Prostate gland (tissue), 2 donors: ENCODE data around the gene CD209. TPM values are rescaled to one million over a fixed set of nuclear protein-coding genes. Genes with fewer than 3 reads are reported as not detected.

Experiments
- DNase-seq: peaks from one replicate; pipeline ENCODE4 v3.0.0-alpha.2; 2019; ENCODE audit warnings: low spot score
- H3K27ac ChIP-seq, 2 donors: fragments of 200-600 bp; sonication (generic); 2 replicates each; pipeline ENCODE4 v1.5.1; 2017 to 2019
- H3K27me3 ChIP-seq: fragments of 200-600 bp; sonication (generic); replicated peaks from 2 replicates; pipeline ENCODE4 v1.5.1; 2019; ENCODE audit not compliant: insufficient read depth
- H3K36me3 ChIP-seq, 2 donors: fragments of 200-600 bp; sonication (generic); 1 replicate in 1 of 2; 2 replicates in 1 of 2; pipeline versions ENCODE4 v1.5.1 to v1.8.1; 2017 to 2019
- H3K4me1 ChIP-seq: fragments of 200-600 bp; sonication (generic); replicated peaks from 2 replicates; pipeline ENCODE4 v1.5.1; 2019
- H3K4me3 ChIP-seq, 2 donors: fragments of 200-600 bp; sonication (generic); 2 replicates each; pipeline ENCODE4 v1.5.1; 2017 to 2019
- H3K9me3 ChIP-seq: fragments of 200-600 bp; sonication (generic); 2 replicates; pipeline ENCODE4 v1.5.1; 2017
- CTCF ChIP-seq, 4 experiments: fragments of 200-600 bp in 2 of 4; fragments of 450-650 bp in 2 of 4; sonication (generic) in 2 of 4; IDR thresholded peaks; 1 replicate in 3 of 4; 2 replicates in 1 of 4; pipeline ENCODE4 v1.5.1; 2016 to 2019; ENCODE audit warnings: antibody characterized with exemption in 4 of 4, mild to moderate bottlenecking in 2 of 4, moderate library complexity in 2 of 4
- POLR2A ChIP-seq: fragments of 450-650 bp; IDR thresholded peaks from one replicate; pipeline ENCODE4 v1.6.1; 2016; ENCODE audit warnings: antibody characterized with exemption, mild to moderate bottlenecking
- POLR2AphosphoS5 ChIP-seq: sonication (generic); formaldehyde crosslinking; IDR thresholded peaks from one replicate; pipeline ENCODE4 v1.6.1; 2017; ENCODE audit warnings: antibody characterized with exemption
- WGBS: methylation state at CpG from one replicate; pipeline ENCODE4 v1.1.5; 2018; 5-methylcytosine and 5-hydroxymethylcytosine counted together
- intact Hi-C: fragments of 100-400 bp; cut with DNase I; formaldehyde crosslinking; loops from one replicate; pipeline ENCODE4 v1.14.2; 2022
- total RNA-seq, 2 donors: library from RNA; depleted of rRNA; stranded (reverse); fragments of >200 nt; gene quantifications; one replicate each; pipeline ENCODE4 v1.1.0, GENCODE V29; 2016

CD209 gene
- total RNA-seq, 2 donors from 2014 or later = 0.97 to 1.2 TPM

GRCh38 chr19:7762719-7763293 lies 15.5 kb upstream of the CD209 start, which contains the start of gene CLEC4M:
Gene CLEC4M (plus strand): TSS chr19:7763243. CDS start chr19:7763267, 24 bp downstream.
- 81% methylated on average over 8 of the region's 8 CpGs for WGBS
- Histone ChIP-seq H3K9me3 (no peaks in the 10 kb centered on the region), H3K4me1 (no peaks in the 10 kb centered on the region), H3K4me3 (no peak within 1 kb of the TSS), H3K27ac (no peak within 1 kb of the TSS), H3K36me3 (no peaks in the 10 kb centered on the region), H3K27me3 (no peaks in the 10 kb centered on the region)
- no peak for DNase-seq
- TF ChIP-seq CTCF (IDR thresholded peaks at IDR 0.05) (no peak), POLR2A (no peak), POLR2AphosphoS5 (no peak)
- intact Hi-C loops = no loop called here

- 93% methylated on average over 1 of the region's 1 CpG for WGBS
- Histone ChIP-seq H3K27me3 (no peaks in the 10 kb centered on the region), H3K9me3 (no peaks in the 10 kb centered on the region), H3K4me1 (no peaks in the 10 kb centered on the region), H3K27ac (no peak overlapping the region), H3K4me3 (no peak overlapping the region), H3K36me3 (no peaks in the 10 kb centered on the region)
- DNase-seq = no peak
- intact Hi-C loops = no loop called here
- TF ChIP-seq POLR2A = no peak
- no peak for TF ChIP-seq CTCF (IDR thresholded peaks at IDR 0.05)
- no peak for TF ChIP-seq POLR2AphosphoS5
These were observed 11.8 kb upstream of the CD209 start for GRCh38 chr19:7759156-7759555.

- intact Hi-C loops = no loop called here
- no peaks in the 10 kb centered on the region for H3K9me3 ChIP-seq
- 87% methylated on average over 3 of the region's 3 CpGs for WGBS
- no peaks in the 10 kb centered on the region for H3K4me1 ChIP-seq
- no peaks in the 10 kb centered on the region for H3K27me3 ChIP-seq
- no peak for TF ChIP-seq POLR2A
- TF ChIP-seq POLR2AphosphoS5 = no peak
- no peak for TF ChIP-seq CTCF (IDR thresholded peaks at IDR 0.05)
- H3K27ac ChIP-seq = no peak overlapping the region
- no peak for DNase-seq
- H3K36me3 ChIP-seq = no peaks in the 10 kb centered on the region
- H3K4me3 ChIP-seq = no peak overlapping the region
These were observed 10.0 kb upstream of the CD209 start for GRCh38 chr19:7757358-7757757.

GRCh38 chr19:7756258-7756657 lies 8.9 kb upstream of the CD209 start:
- intact Hi-C loops = no loop called here
- Histone ChIP-seq H3K27ac (no peak overlapping the region), H3K4me1 (no peaks in the 10 kb centered on the region), H3K4me3 (no peak overlapping the region), H3K36me3 (no peaks in the 10 kb centered on the region), H3K27me3 (no peaks in the 10 kb centered on the region), H3K9me3 (no peaks in the 10 kb centered on the region)
- 64% methylated on average over 4 of the region's 4 CpGs for WGBS
- TF ChIP-seq POLR2AphosphoS5 (no peak), CTCF (IDR thresholded peaks at IDR 0.05) (no peak), POLR2A (no peak)
- no peak for DNase-seq

- DNase-seq = no peak
- TF ChIP-seq POLR2A = no peak
- no peak for TF ChIP-seq POLR2AphosphoS5
- TF ChIP-seq CTCF (IDR thresholded peaks at IDR 0.05) = no peak
- Histone ChIP-seq H3K27ac (no peak overlapping the region), H3K4me1 (no peaks in the 10 kb centered on the region), H3K9me3 (no peaks in the 10 kb centered on the region), H3K4me3 (no peak overlapping the region), H3K27me3 (no peaks in the 10 kb centered on the region), H3K36me3 (no peaks in the 10 kb centered on the region)
- 74% methylated on average over 12 of the region's 12 CpGs for whole genome bisulfite sequencing
- intact Hi-C loops = no loop called here
These were observed 3.9 kb upstream of the CD209 start for GRCh38 chr19:7751157-7751783.
